GM21390 (cell line): ENCODE measurements around the gene TMEM30B.
"Not testable (repeated sequence)": the region's sequence is repeated elsewhere in the genome, so short reads cannot be mapped to it uniquely, and the experiment has no call there.

Source experiments
- ATAC-seq: cut with Tn5 transposase; IDR thresholded peaks from one replicate; pipeline ENCODE4 v1.9.1; 2021; ENCODE audit not compliant: unreplicated experiment

Gene TMEM30B, protein sequence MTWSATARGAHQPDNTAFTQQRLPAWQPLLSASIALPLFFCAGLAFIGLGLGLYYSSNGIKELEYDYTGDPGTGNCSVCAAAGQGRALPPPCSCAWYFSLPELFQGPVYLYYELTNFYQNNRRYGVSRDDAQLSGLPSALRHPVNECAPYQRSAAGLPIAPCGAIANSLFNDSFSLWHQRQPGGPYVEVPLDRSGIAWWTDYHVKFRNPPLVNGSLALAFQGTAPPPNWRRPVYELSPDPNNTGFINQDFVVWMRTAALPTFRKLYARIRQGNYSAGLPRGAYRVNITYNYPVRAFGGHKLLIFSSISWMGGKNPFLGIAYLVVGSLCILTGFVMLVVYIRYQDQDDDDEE

DNA sequence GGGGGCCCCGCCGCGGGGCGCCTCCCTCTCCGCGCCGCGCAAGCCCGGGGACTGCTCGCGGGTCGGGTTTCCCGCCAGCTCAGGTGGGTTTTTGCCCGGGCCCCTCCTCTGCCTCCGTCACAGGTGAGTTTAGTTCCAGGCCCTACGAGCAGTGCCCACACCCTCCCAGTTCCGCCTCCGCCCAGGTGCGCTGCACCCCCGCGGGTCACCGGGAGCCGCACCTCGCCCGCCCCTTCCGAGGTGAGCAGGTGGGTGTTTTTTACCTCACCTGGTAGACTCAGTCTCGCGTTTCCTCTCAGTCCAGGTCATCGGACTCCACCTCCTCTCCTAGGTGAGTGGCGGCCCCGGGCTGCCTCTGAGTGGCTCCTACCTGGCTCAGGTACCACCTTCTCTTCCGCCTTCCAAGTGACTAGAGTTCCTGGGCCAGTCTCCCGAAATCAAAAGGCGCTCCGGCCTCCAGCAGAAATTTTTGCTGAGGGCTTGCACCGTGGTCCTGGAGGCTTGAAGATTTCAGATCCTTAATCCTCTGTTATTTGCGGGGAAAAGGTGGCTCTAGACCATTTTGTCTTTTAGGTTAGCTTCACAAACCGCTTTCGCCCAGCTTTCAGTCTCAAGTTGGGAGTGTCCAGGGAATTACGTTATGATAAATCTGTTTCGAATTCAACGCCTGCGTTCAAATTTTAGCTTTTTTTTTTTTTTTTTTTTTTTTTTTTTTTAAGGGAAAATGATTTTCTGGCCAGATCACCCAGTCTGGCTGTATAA lies at the start of gene TMEM30B:
TSS of gene TMEM30B (minus strand) at position 153 of the 762 bp plus-strand sequence. CDS start 191 bp downstream, outside the sequence.
- ATAC-seq: no peak

DNA sequence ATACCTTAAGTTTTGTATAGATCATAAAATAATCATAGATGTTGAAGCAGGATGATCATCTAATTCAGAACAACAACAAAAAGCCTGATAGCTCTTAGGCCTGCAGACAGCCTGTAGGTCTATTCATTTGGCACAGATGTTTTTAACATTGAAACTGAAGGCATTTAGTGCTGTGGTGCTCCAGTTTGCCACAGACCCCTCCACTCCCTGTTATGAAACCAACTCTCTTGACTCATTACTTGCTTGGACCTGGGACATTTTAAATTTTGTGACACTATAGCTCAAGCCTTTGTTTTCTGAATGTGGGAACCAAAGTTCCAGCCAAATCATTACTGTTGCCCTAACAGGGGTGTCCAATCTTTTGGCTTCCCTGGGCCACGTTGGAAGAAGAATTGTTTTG lies 49.4 kb upstream of the TMEM30B start:
- ATAC-seq: no peak

DNA sequence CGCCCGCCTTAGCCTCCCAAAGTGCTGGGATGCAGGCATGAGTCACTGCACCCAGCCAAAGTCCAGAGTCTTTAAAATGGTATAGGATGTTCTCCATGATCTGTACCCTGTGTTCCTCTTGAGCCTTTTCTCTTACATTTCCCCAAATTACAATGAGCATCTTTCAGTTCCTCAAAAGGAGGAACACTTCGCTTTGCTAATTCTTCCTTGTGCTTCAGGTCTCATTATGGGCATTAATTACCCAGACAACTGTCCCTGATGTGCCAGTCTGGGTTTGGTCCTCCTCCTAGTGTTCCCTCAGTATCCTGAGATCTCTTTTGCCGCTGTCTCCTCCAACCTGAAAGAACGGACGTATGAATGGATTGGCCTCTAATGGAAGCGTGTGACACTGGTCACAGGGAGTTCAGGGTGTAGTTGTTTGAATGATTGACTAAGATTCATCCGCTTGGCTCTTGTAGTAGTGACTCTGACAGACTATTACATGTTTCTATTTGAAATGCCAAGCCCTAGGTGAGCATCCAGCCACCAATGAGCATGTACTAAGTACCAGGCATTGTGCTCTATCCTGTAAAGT lies 48.4 kb upstream of the TMEM30B start:
- ATAC-seq: no peak

DNA sequence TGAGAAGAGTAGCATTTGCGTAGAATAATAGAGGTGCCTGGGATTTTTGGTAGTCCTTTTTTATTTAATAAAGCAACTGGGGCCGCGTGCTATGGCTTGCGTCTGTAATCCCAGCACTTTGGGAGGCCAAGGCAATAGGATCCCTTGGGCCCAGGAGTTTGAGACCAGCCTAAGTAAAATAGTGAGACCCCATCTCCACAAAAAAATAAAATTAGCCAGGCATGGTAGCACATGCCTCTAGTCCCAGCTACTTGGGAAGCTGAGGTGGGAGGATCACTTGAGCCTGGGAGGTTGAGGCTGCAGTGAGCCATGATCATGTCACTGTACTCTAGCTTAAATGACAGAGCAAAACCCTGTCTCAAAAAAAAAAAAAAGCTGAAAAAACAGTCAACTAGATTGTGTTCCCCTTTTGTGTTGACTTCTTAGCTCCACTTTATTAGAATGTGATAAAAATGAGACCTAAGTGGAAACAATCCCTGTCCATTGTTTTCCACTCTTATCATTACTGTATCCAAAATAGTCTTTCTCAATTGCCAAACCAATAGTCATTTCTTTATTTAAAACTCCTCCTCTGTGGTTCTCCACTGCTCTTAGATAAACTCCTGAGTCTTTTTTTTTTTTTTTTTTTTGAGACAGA lies 47.6 kb upstream of the TMEM30B start:
- ATAC-seq: no peak

DNA sequence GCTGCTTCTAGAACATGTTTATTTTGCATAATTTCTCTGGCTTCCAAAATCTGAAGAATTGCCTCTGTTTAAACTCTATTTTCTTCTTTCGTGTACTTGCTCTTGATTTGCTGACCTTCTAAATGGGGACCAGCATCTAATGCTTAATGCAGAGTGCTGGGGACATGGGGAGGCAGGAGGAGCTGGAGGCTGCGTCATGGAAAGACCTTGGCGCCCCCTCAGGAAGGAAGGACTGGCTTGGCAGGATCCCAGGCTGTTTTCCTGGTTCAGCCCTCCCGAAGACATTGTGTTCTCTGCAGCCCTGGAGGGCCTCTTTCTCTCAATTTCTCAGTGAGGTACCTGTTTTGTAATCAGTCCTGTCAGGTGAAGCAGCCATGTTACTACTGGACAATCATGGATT lies 45.7 kb upstream of the TMEM30B start:
- no peak for ATAC-seq

DNA sequence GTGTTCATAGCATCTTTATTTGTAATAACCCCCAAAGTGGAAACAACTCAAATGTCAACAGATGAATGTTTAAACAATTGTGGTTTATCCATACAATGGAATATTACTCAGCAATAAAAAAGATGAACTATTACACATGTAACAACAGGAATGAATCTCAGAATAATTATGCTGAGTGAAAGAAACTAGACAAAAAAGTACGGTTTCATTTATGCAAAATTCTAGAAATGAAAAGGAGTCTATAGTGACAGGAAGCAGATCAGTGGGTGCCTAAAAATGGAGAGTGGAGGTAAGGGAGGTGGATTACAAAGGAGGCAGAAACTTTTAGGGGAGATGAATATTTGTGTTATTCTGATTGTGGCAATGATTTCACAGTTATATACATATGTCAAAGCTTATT lies 45.0 kb upstream of the TMEM30B start:
- no peak for ATAC-seq

DNA sequence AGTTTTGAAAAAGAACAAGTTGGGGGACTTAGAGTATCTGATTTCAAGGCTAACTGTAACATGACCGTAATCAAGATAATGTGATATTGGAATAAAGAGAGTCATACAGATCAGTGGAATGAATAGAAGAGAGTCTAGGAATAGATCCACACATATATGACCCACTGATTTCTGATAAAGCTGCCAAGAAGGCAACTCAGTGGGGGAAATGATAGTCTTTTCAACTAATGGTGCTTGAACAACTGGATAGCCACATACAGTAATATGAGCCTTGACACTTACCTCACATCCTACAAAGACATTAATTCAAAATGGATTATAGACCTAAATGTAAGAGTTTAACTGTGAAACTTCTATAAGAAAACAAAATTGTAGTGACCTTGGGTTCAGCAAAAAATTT lies 44.0 kb upstream of the TMEM30B start:
- no peak for ATAC-seq

DNA sequence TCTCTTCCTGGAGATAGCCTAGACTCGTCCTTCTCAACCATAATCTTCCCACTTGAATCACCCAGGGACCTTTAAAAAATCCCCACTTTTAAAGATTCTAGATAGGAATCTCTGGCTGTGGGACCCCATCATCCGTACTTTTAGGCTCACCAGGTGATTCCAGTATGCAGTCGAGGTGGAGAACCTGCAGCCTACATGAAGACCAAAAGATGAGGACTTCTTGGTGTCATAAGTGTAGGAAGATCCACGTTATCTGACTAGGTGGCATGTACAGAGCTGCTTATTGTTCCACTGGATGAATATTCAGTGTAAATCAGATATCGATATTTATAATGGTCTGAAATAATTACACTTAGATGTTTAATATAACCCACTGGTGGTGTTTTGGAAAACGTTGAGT lies 42.8 kb upstream of the TMEM30B start:
- ATAC-seq: no peak

DNA sequence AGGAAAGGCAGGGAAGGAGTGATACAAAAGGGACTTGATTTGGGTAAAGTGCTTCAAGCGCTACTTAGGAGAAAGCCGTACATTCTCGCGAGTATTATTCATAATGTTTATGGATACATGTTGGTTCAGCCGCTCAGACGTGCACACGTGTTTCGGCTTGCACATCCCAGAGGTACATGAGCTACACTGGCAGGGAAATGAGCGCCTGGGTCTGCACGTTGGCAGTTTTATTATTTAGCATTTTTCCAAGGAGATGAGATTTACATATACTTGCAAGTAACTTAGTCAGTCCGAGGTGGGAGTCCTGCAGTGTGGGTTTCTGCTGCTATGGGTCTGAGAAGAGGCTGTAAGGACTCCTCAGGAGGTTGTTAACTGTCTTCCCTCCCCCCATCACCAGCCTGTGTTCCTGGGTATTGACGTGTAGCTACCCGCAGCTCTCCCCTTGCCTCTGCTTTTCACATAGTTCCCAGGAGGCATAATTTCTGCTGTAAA lies 41.7 kb upstream of the TMEM30B start:
- no peak for ATAC-seq

DNA sequence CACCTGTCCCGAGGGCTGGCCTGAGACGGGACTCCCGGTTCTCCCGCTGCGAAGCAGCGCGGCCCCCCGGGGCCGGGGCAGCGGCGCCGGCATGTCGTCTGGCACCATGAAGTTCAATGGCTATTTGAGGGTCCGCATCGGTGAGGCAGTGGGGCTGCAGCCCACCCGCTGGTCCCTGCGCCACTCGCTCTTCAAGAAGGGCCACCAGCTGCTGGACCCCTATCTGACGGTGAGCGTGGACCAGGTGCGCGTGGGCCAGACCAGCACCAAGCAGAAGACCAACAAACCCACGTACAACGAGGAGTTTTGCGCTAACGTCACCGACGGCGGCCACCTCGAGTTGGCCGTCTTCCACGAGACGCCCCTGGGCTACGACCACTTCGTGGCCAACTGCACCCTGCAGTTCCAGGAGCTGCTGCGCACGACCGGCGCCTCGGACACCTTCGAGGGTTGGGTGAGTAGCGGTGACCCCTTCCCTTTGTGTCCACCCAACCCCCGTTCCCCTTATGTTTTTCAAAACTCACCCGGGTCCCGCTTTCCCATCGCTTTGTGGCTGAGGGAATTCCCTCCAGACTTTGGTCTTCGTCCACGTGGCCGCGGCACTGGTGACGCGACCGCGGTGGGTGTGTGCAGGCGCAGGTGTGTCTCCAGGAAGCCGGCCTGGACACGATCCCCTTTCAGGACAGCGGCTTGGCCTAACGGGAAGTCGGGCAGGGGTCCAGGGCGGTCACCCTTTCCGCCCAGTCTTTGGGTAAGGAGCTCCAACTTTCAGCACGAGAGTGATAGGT lies 41.1 kb upstream of the TMEM30B start:
- peak; percentile 11 for ATAC-seq

DNA sequence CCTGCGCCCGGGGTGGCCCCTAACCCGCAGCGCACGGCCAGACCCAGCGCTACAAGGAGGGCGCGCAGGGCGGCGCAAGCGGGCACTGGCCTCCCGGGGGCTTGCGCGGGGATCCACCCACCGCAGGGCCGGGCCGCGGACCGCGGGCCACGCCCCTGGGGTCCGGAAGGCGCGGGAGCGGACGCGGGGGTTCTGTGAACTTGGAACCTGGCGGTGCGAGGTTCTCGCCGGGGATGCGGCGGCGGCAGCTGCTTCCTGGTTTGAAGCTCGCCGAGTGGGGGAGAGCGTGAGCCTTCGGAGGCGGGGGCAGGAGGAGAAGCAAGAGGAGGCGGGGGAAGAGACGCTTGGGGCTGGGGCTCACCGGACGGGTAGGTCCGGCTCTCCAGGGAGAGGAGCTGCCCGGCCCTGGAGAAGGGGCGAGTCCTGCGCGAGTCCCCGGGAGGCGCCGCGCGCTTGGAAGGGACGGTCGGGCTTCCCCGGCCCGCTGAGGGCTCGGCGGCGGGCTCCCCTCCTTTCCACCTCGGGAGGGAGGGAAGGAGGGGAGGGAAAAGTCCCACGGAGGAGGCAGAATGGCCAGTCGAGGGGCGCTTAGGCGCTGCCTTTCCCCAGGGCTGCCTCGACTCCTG lies 40.4 kb upstream of the TMEM30B start, which contains the start of gene PRKCH:
TSS of gene PRKCH (plus strand) at position 195 of the 626 bp plus-strand sequence. CDS start 523 bp downstream, outside the sequence.
- peak; percentile 67 for ATAC-seq

DNA sequence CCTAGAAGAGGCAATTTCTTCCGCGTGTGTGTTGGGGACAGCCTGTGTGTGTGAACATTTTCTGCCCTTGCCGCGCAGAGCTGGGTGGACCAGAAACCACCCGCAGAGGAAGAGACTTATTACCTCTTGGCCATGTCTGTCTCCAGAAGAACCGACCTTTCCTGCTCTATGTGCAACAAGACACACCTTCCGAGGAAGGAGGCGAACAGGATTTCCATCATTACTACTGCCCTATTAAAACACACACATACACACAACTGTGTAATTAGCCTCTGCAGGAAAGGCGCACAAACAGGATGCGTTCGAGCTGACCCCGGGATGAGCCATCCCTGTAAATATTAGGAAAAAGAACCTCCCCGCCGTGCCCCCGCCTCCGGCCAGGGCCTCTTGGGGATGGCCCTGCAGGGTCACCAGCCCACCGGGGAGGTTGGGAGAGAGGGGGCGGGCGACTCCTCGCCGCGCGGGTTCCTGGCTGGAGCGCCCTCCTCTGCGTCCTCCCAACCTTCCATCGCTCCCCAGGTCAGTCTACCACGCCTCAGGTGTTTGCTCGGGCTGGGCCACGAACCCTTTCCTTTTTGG lies 39.8 kb upstream of the TMEM30B start:
- no peak for ATAC-seq

DNA sequence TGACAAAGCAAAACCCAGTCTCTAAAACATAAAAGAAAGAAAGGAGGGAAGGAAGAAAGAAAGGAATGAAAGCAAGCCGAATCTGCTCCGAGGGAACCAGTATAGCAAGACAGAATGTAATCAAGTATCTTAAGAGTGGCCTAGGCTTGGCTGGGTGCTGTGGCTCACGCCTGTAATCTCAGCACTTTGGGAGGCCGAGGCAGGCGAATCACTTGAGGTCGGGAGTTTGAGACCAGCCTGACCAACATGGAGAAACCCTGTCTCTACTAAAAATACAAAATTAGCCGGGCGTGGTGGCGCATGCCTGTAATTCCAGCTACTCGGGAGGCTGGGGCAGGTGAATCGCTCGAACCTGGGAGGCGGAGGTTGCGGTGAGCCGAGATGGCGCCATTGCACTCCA lies 39.0 kb upstream of the TMEM30B start:
- not testable (repeated sequence) for ATAC-seq

DNA sequence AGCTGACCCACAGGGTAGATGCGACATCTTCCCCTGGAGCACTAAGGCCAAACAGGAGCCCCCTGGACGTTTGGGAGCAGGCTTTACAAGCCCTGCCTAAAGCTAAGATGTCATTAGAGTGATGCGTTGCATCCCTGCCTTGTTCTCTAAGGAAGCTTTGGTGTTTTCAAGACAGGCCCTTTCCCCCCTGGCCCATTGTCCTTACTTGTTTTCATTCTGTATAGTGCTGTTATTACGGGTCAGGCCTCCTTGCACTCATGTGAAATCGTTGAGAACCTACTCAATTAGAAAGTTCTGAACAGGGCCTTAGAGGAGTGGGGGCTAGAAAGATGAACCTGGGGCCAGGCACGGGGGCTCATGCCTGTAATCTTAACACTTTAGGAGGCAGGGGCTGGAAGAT lies 38.6 kb upstream of the TMEM30B start:
- no peak for ATAC-seq

DNA sequence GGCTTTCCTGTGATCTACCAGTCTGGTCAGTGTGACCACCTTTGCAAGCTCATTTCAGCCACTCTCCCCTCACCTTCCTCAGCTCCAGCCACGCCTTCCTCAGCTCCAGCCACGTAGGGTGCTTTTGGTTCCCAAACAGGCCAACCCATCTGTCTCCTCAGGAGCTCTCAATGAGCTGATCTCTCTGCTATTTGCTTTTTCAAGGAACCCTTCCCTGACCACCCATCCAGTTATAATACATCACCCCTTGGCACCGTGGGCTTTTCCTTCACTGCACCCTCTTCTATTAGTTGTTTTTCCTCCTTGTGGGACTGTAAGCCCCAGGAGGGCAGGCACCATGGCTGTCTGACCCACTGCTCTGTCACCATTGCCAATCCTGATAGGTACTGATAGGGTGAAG lies 37.9 kb upstream of the TMEM30B start:
- no peak for ATAC-seq

DNA sequence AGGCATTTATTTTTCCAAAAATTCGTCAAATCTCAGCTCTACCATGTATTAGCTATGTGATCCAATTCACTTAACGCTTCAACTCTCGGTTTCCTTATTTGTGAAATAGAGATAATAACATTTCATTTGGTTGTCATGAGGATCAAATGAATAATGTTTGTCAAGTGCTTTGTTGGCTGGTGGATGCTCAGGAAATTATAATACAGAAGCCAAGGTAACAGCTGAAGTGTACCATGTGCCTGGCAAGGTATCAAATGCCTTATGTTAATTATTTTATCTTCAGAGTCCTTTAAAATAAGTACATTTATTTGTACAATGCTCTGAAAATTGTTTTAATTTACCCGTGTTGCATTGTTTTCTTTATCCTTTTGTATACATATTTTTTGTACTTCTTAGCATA lies 34.2 kb upstream of the TMEM30B start:
- ATAC-seq: no peak

DNA sequence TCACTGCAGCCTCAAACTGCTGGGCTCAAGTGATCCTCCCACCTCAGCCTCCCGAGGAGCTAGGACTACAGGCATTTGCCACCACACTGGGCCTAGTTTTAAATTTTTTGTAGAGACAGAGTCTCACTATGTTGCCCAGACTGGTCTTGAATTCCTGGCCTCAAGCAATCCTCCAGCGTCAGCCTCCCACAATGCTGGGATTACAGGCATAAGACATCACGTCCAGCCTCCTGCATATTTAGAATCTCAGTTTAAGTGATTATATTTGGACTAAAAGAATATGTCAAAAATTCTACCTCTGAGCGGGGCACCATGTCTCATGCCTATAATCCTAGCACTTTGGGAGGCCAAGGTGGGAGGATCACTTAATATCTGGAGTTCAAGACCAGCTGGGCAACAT lies 27.6 kb upstream of the TMEM30B start:
- not testable (repeated sequence) for ATAC-seq

DNA sequence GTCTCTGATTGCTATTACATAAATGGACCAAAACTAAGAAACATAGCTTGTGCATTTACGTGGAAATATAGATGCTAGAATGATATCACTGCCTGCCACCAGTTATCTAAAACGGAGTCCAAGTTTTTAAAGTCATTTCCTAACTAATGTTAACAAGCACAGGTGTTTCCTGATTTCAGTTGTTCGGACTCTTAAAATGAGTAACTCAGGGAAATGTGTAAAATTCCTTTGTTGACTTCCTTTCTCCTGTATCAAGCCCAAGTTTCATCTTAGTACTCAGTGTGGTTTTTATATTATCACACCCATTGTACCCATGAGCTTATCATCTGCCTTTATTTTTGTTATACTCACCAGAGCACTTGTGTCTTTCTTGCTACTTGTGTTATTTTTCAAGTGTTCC lies 27.1 kb upstream of the TMEM30B start:
- ATAC-seq: no peak

DNA sequence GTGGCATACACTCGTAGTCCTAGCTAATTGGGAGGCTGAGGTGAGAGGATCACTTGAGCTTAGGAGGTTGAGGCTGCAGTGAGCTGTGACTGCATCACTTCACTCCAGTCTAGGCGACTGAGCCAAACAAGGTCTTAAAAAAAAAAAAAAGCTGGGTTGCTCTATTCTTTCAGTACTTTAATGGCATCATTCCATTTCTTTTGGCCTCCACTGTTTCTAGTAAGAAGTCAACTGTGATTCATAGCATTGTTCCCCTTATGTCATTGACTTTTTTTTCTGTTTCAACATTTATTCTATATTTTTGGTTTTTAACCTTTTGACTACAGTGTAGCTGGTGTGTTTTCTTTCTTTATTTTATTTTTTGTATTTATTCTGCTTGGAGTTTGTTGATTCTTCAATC lies 23.6 kb upstream of the TMEM30B start:
- ATAC-seq: no peak

DNA sequence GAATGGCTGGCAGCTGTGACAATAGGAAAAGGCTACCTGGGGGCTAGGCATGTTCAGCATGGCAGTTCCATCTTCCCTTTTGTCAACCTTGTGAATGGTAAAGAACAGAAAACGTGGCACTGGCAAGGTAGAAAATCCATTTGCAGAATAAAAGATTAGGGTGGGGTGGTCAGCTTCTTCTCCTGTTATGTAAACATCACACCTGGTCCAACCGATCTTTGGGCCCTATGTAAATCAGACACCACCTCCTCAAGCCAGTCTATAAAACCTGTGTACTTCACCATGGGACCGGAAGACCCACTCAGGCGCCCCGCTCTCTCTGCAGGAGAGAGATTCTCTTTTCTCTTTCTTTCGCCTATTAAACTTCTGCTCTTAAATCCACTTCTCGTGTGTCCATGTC lies 19.6 kb upstream of the TMEM30B start:
- ATAC-seq: no peak
